NCI-H1436 treated with DMSO at 0.1 percent for 48 hours (cell line): ENCODE measurements around the gene RERE.
"Not testable (repeated sequence)": the region's sequence is repeated elsewhere in the genome, so short reads cannot be mapped to it uniquely, and the experiment has no call there.

Experiments
- DNase-seq: peaks from one replicate; lab custom pipeline; 2025; lab: John Stamatoyannopoulos, UW

RERE gene

DNA sequence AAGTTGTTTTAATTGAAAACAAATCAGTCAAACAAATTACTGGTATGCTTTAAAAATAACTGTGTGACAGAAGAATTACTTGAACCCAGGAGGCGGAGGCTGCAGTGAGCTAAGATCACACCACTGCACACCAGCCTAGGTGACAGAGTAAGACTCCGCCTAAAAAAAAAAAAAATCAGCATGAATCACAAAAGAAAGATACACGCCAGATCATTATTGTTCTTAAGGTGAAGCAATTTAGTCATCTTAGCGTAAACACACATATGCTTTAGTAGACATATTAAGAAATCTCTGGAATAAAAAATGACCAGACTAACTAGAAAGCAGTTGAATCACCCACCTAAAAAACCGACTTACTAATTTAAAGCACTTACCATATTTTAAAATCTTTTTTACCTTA lies 20.2 kb downstream of the RERE start:
- DNase-seq: no peak

GRCh38 chr1:8796812-8797211 lies 20.6 kb downstream of the RERE start:
- DNase-seq: no peak

DNA sequence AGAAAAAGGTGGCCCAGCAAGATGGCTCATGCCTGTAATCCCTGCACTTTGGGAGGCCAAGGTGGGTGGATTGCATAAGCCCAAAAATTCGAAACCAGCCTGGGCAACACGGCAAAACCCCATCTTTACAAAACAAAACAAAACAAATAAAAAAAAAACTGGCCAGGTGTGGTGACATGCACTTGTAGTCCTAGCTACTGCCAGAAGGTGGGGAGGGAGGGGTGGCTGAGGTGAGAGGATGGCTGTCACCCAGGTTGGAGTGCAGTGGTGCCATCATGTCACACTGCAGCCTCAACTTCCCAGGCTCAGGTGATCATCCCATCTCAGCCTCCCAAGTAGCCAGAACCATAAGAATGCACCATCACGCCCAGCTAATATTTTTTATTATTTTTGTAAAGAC lies 22.8 kb downstream of the RERE start:
- no peak for DNase-seq

- DNase-seq: no peak
Observed at GRCh38 chr1:8791819-8792218, 25.6 kb downstream of the RERE start.

- no peak for DNase-seq
Observed at GRCh38 chr1:8790987-8791386, 26.5 kb downstream of the RERE start.

GRCh38 chr1:8790478-8790877 lies 27.0 kb downstream of the RERE start:
- no peak for DNase-seq

GRCh38 chr1:8789314-8790214 lies 27.9 kb downstream of the RERE start:
- DNase-seq: no peak

GRCh38 chr1:8787218-8787617 lies 30.2 kb downstream of the RERE start:
- no peak for DNase-seq

GRCh38 chr1:8786204-8786603 lies 31.2 kb downstream of the RERE start:
- not testable (repeated sequence) for DNase-seq

- no peak for DNase-seq
Observed at GRCh38 chr1:8782955-8783354, 34.5 kb downstream of the RERE start.

DNA sequence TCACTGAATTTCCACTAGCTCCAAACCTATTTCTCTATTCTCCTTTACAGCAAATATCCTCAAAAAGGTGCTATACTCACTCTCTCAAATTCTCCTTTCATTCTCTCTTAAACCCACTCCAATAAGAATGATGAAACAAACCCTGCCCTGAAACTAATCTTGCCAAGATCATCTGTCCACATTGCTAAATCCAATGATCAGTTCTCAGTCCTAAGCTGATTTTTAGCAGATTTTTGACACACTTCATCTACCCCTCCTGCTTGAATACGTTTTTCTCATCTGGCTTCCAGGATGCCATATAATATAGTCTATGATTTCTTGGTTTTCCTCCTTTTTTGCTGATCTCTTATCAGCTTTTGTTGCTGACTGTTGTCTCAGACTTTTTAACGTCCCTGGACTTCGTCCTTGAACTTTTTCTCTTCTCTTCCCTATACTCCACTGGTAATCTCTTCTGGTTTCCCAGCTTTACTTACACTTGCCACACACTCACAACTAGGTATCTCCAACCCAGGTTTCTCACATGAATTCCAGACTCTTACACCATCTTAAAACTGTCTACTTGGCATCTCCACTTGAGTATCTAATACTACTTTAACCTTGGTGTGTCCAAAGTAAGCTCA lies 35.3 kb downstream of the RERE start:
- no peak for DNase-seq

DNA sequence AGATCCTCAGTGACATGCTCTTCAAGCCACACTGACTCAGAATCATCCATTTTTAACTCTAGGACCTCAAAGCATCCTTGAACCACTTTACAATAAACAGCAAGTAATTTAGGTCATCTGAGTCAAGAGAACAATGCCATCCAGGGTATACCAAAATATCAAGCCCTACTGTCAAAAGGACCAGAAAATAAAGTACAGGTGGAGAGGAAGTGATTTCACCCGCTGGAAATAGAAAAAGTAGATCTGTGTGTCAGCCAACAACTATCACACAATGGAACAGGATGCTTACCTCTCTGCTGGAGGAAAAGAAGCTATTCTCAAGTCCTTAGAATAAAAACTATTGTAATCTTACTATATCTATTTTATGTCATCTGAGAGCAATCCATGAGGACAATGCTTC lies 37.0 kb downstream of the RERE start:
- no peak for DNase-seq

- DNase-seq: no peak
Observed at GRCh38 chr1:8777867-8778266, 39.6 kb downstream of the RERE start.

- no peak for DNase-seq
Observed at GRCh38 chr1:8776104-8776503, 41.3 kb downstream of the RERE start.

- no peak for DNase-seq
Observed at GRCh38 chr1:8767006-8767405, 50.4 kb downstream of the RERE start.

DNA sequence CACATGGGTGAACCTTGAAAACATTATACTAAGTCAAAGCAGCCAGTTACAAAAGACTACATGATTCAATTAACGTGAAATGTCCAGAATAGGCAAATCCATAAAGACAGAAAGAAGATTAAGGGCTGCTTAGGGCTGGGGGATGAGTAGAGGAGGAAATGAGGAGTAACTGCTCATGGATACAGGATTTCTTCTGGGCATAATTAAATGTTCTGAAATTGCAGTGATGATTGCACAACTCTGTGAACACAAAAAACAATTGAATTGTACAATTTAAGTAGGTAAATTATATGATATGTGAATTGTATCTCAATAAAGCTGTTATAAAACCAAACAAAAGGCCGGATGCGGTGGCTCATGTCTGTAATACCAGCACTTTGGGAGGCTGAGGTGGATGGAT lies 52.2 kb downstream of the RERE start:
- no peak for DNase-seq

- no peak for DNase-seq
Observed at GRCh38 chr1:8764293-8764937, 53.0 kb downstream of the RERE start.

DNA sequence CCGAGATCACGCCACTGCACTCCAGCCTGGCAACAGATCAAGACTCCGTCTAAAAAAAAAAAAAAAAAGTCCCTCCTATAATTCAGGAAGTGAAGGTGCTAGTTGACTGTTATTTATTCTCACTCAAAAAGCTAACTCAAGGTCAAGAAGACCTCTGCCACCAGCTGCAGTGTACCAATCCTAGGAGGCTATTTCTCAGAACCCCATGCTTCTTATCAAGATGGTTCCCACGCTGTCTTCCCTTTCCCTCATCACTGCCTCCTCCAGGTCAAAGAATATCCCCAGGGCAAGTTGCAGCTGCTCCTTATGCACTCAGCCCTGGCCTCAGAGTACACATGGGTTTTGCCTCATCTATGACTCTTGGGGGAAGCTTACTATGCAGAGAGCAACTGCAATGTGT lies 53.6 kb downstream of the RERE start:
- no peak for DNase-seq

- no peak for DNase-seq
Observed at GRCh38 chr1:8754993-8755392, 62.4 kb downstream of the RERE start.

GRCh38 chr1:8754247-8754650 lies 63.2 kb downstream of the RERE start:
- DNase-seq: no peak

DNA sequence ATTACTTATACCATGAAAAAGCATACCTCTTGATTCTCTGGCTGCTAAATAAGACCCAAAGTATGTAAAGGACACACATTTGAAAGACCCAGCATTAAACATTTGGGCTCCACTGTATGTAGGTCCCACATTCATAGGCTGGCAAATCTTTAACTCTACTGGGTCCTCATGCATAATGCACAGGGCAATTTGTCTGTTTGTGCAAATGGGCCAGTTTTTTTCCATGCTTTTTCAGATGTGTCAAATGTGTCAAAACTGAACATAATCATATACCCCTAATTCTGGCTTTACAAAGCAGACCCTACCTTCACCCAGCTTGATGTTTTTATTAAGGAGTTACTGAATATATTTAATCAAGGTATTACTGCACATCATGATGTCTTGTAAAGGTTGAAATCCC lies 63.7 kb downstream of the RERE start:
- no peak for DNase-seq

- no peak for DNase-seq
Observed at GRCh38 chr1:8752921-8753713, 64.3 kb downstream of the RERE start.
